T-helper 1 cell treated with Interleukin-12 subunit alpha and Interleukin-12 subunit beta and Interleukin-4 antibody, amounts not matched to agents 30 μg/mL and 1 μg/mL, for 36 hours (primary cell): Measurements from ENCODE around the gene CTSZ.
"Not testable (repeated sequence)": the region's sequence is repeated elsewhere in the genome, so short reads cannot be mapped to it uniquely, and the experiment has no call there.

Source experiments
- H3K27ac Mint-ChIP-seq: one replicate; pipeline ENCODE4 v1.8.0; 2021; ENCODE audit warnings: mild to moderate bottlenecking, mixed read lengths
- H3K27me3 Mint-ChIP-seq: one replicate; pipeline ENCODE4 v1.8.0; 2021; ENCODE audit warnings: low read depth, mixed read lengths
- H3K36me3 Mint-ChIP-seq: one replicate; pipeline ENCODE4 v1.8.0; 2021; ENCODE audit warnings: low read depth, mixed read lengths
- H3K4me1 Mint-ChIP-seq: one replicate; pipeline ENCODE4 v1.8.0; 2021; ENCODE audit warnings: low read depth, mixed read lengths
- H3K4me3 Mint-ChIP-seq: one replicate; pipeline ENCODE4 v1.8.0; 2021; ENCODE audit warnings: mild to moderate bottlenecking, moderate library complexity, mixed read lengths
- H3K9me3 Mint-ChIP-seq: one replicate; pipeline ENCODE4 v1.8.0; 2021; ENCODE audit warnings: mixed read lengths

CTSZ gene

GRCh38 chr20:58950603-58951002 lies 56.5 kb downstream of the CTSZ start:
- Mint-ChIP-seq H3K9me3 (no peaks in the 10 kb centered on the region), H3K27ac (no peak overlapping the region), H3K4me1 (no peaks in the 10 kb centered on the region), H3K36me3 (no peaks in the 10 kb centered on the region), H3K4me3 (no peak overlapping the region), H3K27me3 (peaks cover 18% of the 10 kb centered on the region)

- H3K4me1 Mint-ChIP-seq, H3K36me3 Mint-ChIP-seq, H3K4me3 Mint-ChIP-seq, H3K27ac Mint-ChIP-seq, H3K9me3 Mint-ChIP-seq: not testable (repeated sequence)
- peaks cover 14% of the 10 kb centered on the region for H3K27me3 Mint-ChIP-seq
Observed at GRCh38 chr20:58947797-58948388, 59.2 kb downstream of the CTSZ start.

- H3K4me1 Mint-ChIP-seq = no peaks in the 10 kb centered on the region
- H3K27me3 Mint-ChIP-seq = peaks cover 17% of the 10 kb centered on the region
- H3K27ac Mint-ChIP-seq = no peak overlapping the region
- no peak overlapping the region for H3K4me3 Mint-ChIP-seq
- H3K36me3 Mint-ChIP-seq = no peaks in the 10 kb centered on the region
- no peaks in the 10 kb centered on the region for H3K9me3 Mint-ChIP-seq
Observed at GRCh38 chr20:58945965-58946631, 61.0 kb downstream of the CTSZ start.
